ENCODE data around the gene VGLL4.

Gene VGLL4

DNA sequence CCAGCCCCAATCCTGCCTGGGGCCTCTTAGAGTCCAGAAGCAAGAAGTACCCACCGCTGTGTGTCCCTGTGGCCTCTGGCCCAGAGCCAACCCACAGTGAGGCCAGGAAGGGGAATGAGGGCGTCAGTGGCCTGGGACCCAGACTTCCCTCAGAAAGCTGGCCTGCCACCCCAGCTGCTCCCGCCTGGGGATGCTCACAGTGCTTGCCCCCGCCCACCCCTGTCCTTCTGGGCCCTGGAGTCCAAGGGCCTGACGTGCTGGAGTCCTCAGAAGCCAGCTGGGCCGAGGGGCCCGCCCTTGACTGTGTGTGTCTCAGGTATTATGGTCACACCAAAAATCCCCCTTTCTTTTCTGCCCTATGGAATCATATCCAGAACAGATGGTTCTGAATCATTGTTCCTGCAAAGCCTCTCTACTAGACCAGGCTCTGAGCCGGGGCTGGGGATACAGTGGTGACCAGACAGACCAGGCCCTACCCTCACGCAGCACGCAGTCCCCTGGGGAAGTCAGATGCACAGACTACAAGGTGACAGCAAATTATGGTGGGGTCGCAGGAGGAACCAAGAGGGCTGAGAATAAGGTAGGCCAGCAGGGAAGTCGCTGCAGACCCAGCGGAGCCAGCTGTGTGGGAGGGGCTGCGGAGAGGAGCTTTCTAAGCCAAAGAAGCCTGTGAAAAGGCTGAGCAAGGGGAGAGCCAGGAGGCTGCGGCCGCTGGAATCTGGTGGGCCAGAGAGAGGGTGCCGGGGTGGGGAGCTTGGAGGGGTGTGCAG lies 99.1 kb downstream of the VGLL4 start:
- no peaks in the 10 kb centered on the region for H3K27me3 ChIP-seq (ENCODE audit: low read length)
- no peaks in the 10 kb centered on the region for H4K20me1 ChIP-seq (ENCODE audit: low read depth, low read length)
- TF ChIP-seq, protein P1, sequence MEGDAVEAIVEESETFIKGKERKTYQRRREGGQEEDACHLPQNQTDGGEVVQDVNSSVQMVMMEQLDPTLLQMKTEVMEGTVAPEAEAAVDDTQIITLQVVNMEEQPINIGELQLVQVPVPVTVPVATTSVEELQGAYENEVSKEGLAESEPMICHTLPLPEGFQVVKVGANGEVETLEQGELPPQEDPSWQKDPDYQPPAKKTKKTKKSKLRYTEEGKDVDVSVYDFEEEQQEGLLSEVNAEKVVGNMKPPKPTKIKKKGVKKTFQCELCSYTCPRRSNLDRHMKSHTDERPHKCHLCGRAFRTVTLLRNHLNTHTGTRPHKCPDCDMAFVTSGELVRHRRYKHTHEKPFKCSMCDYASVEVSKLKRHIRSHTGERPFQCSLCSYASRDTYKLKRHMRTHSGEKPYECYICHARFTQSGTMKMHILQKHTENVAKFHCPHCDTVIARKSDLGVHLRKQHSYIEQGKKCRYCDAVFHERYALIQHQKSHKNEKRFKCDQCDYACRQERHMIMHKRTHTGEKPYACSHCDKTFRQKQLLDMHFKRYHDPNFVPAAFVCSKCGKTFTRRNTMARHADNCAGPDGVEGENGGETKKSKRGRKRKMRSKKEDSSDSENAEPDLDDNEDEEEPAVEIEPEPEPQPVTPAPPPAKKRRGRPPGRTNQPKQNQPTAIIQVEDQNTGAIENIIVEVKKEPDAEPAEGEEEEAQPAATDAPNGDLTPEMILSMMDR (IDR thresholded peaks at IDR 0.05; ENCODE audit: insufficient read depth, low read length, poor library complexity, severe bottlenecking), result no peak
- TF ChIP-seq EZH2phosphoT487 (conservative IDR thresholded peaks at IDR 0.05; ENCODE audit: low read length), result no peak
- H3K9ac ChIP-seq (ENCODE audit: low read length), result no peak overlapping the region
- no peak overlapping the region for H2AFZ ChIP-seq (ENCODE audit: low read depth, low read length, severe bottlenecking)
- H3K79me2 ChIP-seq (ENCODE audit: insufficient read depth, low read length), result no peaks in the 10 kb centered on the region
- 0 out of 2 replicates have a peak, but pooled peaks cover 6% of the 10 kb centered on the region for H3F3A ChIP-seq (ENCODE audit: insufficient read depth)
- H3K36me3 ChIP-seq (ENCODE audit: low read length), result no peaks in the 10 kb centered on the region
- H3K4me3 ChIP-seq (ENCODE audit: insufficient read depth, low read length, poor library complexity, severe bottlenecking), result no peak overlapping the region
- no peak overlapping the region for H3K4me2 ChIP-seq (ENCODE audit: low read depth, low read length, poor library complexity, severe bottlenecking)
- no peak overlapping the region for H3K27ac ChIP-seq (ENCODE audit: low read depth, low read length)
- H3K9me2 ChIP-seq (replicated peaks; ENCODE audit: insufficient read depth, low read length), result no peaks in the 10 kb centered on the region
- no peaks in the 10 kb centered on the region for H3K9me3 ChIP-seq (ENCODE audit: insufficient read depth, low read length)

DNA sequence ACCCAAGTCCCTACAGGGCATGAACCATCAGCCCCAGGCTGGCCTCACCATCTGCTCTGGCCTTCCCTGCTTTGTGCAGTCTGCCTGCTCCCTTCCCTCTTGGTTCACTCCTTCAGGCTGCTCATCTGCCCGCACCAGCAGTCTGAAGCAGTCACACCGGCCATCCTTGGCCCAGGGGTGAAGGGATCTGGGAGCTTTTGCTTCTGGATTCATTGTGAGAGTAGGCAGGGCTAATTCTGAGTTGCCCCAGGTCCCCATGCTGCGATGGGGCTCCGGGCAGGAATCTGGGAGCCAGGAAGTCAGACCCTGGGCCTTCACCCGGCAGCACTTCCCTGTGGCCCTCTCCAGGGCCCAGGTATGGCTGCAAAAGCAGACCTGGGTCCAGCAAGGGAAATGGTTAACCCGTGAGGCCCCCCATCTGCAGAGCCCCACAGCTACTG lies 99.7 kb downstream of the VGLL4 start:
- H3K4me3 ChIP-seq (ENCODE audit: insufficient read depth, low read length, poor library complexity, severe bottlenecking), result no peak overlapping the region
- no peaks in the 10 kb centered on the region for H3K27me3 ChIP-seq (ENCODE audit: low read length)
- no peak for TF ChIP-seq EZH2phosphoT487 (conservative IDR thresholded peaks at IDR 0.05; ENCODE audit: low read length)
- TF ChIP-seq, protein P1 (IDR thresholded peaks at IDR 0.05; ENCODE audit: insufficient read depth, low read length, poor library complexity, severe bottlenecking), result no peak
- no peaks in the 10 kb centered on the region for H3K9me2 ChIP-seq (replicated peaks; ENCODE audit: insufficient read depth, low read length)
- H2AFZ ChIP-seq (ENCODE audit: low read depth, low read length, severe bottlenecking), result no peak overlapping the region
- H4K20me1 ChIP-seq (ENCODE audit: low read depth, low read length), result no peaks in the 10 kb centered on the region
- H3K27ac ChIP-seq (ENCODE audit: low read depth, low read length), result no peak overlapping the region
- H3K9ac ChIP-seq (ENCODE audit: low read length), result no peak overlapping the region
- no peaks in the 10 kb centered on the region for H3K79me2 ChIP-seq (ENCODE audit: insufficient read depth, low read length)
- H3K9me3 ChIP-seq (ENCODE audit: insufficient read depth, low read length), result no peaks in the 10 kb centered on the region
- no peak overlapping the region for H3K4me2 ChIP-seq (ENCODE audit: low read depth, low read length, poor library complexity, severe bottlenecking)
- H3K36me3 ChIP-seq (ENCODE audit: low read length), result no peaks in the 10 kb centered on the region
- 0 out of 2 replicates have a peak, but pooled peaks cover 2% of the 10 kb centered on the region for H3F3A ChIP-seq (ENCODE audit: insufficient read depth)

DNA sequence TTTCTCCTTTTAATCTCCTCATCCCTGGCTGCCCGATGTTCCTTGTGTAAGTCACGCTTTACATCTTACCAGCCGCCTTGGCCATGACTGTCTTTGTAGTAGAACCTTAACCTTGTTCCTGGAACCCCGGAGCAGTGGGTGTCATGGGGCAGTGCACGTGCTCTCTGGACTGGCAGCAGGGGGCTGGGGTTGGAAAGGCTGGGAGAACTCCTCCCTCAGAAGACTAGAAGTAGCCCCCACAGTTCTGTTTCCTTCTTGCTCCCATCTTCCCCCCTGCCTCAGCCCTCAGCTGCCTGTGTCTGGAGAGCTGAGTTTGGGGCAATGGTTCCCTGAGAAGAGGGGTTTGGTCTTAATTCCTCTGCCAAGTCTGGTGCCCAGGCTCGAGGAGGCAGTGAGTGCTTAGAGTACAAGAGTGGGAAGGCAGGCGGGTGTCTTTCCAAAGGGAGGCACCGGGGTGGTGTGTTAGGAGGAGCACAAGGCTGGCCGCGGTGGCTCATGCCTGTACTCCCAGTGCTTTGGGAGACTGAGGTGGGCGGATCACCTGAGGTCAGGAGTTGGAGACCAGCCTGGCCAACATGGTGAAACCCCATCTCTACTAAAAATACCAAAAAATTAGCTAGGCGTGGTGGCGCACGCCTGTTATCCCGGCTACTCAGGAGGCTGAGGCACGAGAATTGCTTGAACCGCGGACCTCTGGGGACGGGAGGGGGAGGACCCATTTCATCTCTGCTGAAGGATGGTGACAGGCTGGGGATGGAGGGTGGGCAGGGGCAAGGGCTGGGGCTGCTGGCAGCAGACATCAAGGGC lies 100.4 kb downstream of the VGLL4 start:
- H3K9ac ChIP-seq (ENCODE audit: low read length), result no peak overlapping the region
- H3K9me3 ChIP-seq (ENCODE audit: insufficient read depth, low read length), result no peaks in the 10 kb centered on the region
- H3F3A ChIP-seq (ENCODE audit: insufficient read depth), result no peaks in the 10 kb centered on the region
- H2AFZ ChIP-seq (ENCODE audit: low read depth, low read length, severe bottlenecking), result no peak overlapping the region
- no peak overlapping the region for H3K4me2 ChIP-seq (ENCODE audit: low read depth, low read length, poor library complexity, severe bottlenecking)
- no peaks in the 10 kb centered on the region for H4K20me1 ChIP-seq (ENCODE audit: low read depth, low read length)
- H3K27me3 ChIP-seq (ENCODE audit: low read length), result no peaks in the 10 kb centered on the region
- no peak overlapping the region for H3K4me3 ChIP-seq (ENCODE audit: insufficient read depth, low read length, poor library complexity, severe bottlenecking)
- H3K79me2 ChIP-seq (ENCODE audit: insufficient read depth, low read length), result no peaks in the 10 kb centered on the region
- no peak for TF ChIP-seq EZH2phosphoT487 (conservative IDR thresholded peaks at IDR 0.05; ENCODE audit: low read length)
- TF ChIP-seq, protein P1 (IDR thresholded peaks at IDR 0.05; ENCODE audit: insufficient read depth, low read length, poor library complexity, severe bottlenecking), result no peak
- H3K9me2 ChIP-seq (replicated peaks; ENCODE audit: insufficient read depth, low read length), result no peaks in the 10 kb centered on the region
- H3K27ac ChIP-seq (ENCODE audit: low read depth, low read length), result no peak overlapping the region
- no peaks in the 10 kb centered on the region for H3K36me3 ChIP-seq (ENCODE audit: low read length)
